Mucosa of gallbladder (tissue), 1 donor: ENCODE results near the gene BTF3L4. TPM values are rescaled to one million over a fixed set of nuclear protein-coding genes. Genes with fewer than 3 reads are reported as not detected.
A peak's percentile ranks its signal among the peaks of the same experiment; 100 is the strongest.
"Not testable (repeated sequence)": the region's sequence is repeated elsewhere in the genome, so short reads cannot be mapped to it uniquely, and the experiment has no call there.

Experiments
- DNase-seq: peaks from one replicate; pipeline ENCODE4 v3.0.0-alpha.2; 2020; ENCODE audit warnings: low spot score
- total RNA-seq: library from RNA; stranded (reverse); gene quantifications from one replicate; pipeline ENCODE4 v1.2.1, GENCODE V29; 2021
- donor health status: DM: no; HTN: no; CAD: no.

The BTF3L4 gene
- total RNA-seq, 1 donor from 2014 or later, result 29.1 TPM

- DNase-seq, result peak; percentile 88
Measured at GRCh38 chr1:52055066-52055865, 829 bp upstream of the BTF3L4 start, which contains the start of gene TXNDC12. Gene TXNDC12 (minus strand): TSS chr1:52055191. CDS start chr1:52055096, 95 bp downstream.

GRCh38 chr1:52055866-52056162 lies 281 bp upstream of the BTF3L4 start:
- no peak for DNase-seq

GRCh38 chr1:52056937-52057231 lies 789 bp downstream of the BTF3L4 start:
- DNase-seq, result no peak

GRCh38 chr1:52057255-52057654 lies 1.2 kb downstream of the BTF3L4 start:
- no peak for DNase-seq

- DNase-seq, result no peak
Measured at GRCh38 chr1:52057876-52058415, 1.9 kb downstream of the BTF3L4 start.

- DNase-seq, result no peak
Measured at GRCh38 chr1:52059321-52059720, 3.2 kb downstream of the BTF3L4 start.

GRCh38 chr1:52059888-52060287 lies 3.8 kb downstream of the BTF3L4 start:
- no peak for DNase-seq

GRCh38 chr1:52060822-52061221 lies 4.7 kb downstream of the BTF3L4 start:
- no peak for DNase-seq

GRCh38 chr1:52063192-52063591 lies 7.1 kb downstream of the BTF3L4 start:
- DNase-seq, result no peak

- DNase-seq, result no peak
Measured at GRCh38 chr1:52070704-52071103, 14.6 kb downstream of the BTF3L4 start.

- no peak for DNase-seq
Measured at GRCh38 chr1:52072291-52072690, 16.2 kb downstream of the BTF3L4 start.

- DNase-seq, result not testable (repeated sequence)
Measured at GRCh38 chr1:52077277-52077676, 21.2 kb downstream of the BTF3L4 start.

GRCh38 chr1:52080014-52080415 lies 23.9 kb downstream of the BTF3L4 start:
- DNase-seq, result no peak

GRCh38 chr1:52087892-52088291 lies 31.8 kb downstream of the BTF3L4 start:
- DNase-seq, result not testable (repeated sequence)

GRCh38 chr1:52094300-52094699 lies 38.2 kb downstream of the BTF3L4 start:
- not testable (repeated sequence) for DNase-seq

- no peak for DNase-seq
Measured at GRCh38 chr1:52096216-52096615, 40.1 kb downstream of the BTF3L4 start.

GRCh38 chr1:52098139-52098871 lies 42.2 kb downstream of the BTF3L4 start:
- DNase-seq, result peak; percentile 12

GRCh38 chr1:52102336-52103013 lies 46.4 kb downstream of the BTF3L4 start:
- no peak for DNase-seq

- no peak for DNase-seq
Measured at GRCh38 chr1:52111492-52111891, 55.4 kb downstream of the BTF3L4 start.

GRCh38 chr1:52112489-52112888 lies 56.4 kb downstream of the BTF3L4 start:
- DNase-seq, result no peak

GRCh38 chr1:52119301-52120079 lies 63.4 kb downstream of the BTF3L4 start:
- DNase-seq, result no peak

- peak; percentile 37 for DNase-seq
Measured at GRCh38 chr1:52122384-52122783, 66.3 kb downstream of the BTF3L4 start.
